Activated CD4-positive, alpha-beta T cell treated with anti-CD3 and anti-CD28 coated beads for 24 hours (primary cell): ENCODE measurements around the gene KDM4C.

ENCODE experiments used
- DNase-seq, 2 donors: peaks; one replicate each; pipeline ENCODE4 v3.0.0-alpha.2; 2020; ENCODE audit warnings: low read depth in 2 of 2

The KDM4C gene

GRCh38 chr9:6904371-6904770, 146.6 kb downstream of the KDM4C start:
- no peak for DNase-seq

- DNase-seq = no peak
Observed at GRCh38 chr9:6905850-6906375, 148.1 kb downstream of the KDM4C start.

GRCh38 chr9:6907772-6908381, 150.1 kb downstream of the KDM4C start:
- DNase-seq = no peak

- DNase-seq = no peak
Observed at GRCh38 chr9:6909181-6909580, 151.4 kb downstream of the KDM4C start.

- no peak for DNase-seq
Observed at GRCh38 chr9:6910032-6910431, 152.3 kb downstream of the KDM4C start.

- no peak for DNase-seq
Observed at GRCh38 chr9:6910497-6910896, 152.7 kb downstream of the KDM4C start.

- no peak for DNase-seq
Observed at GRCh38 chr9:6911901-6912638, 154.3 kb downstream of the KDM4C start.

GRCh38 chr9:6915635-6916034, 157.9 kb downstream of the KDM4C start:
- DNase-seq = no peak

- no peak for DNase-seq
Observed at GRCh38 chr9:6917162-6917561, 159.4 kb downstream of the KDM4C start.

GRCh38 chr9:6920041-6920440, 162.3 kb downstream of the KDM4C start:
- DNase-seq = no peak

GRCh38 chr9:6921315-6921714, 163.5 kb downstream of the KDM4C start:
- no peak for DNase-seq

- DNase-seq = no peak
Observed at GRCh38 chr9:6922124-6922676, 164.4 kb downstream of the KDM4C start.

- DNase-seq = no peak
Observed at GRCh38 chr9:6922680-6923079, 164.9 kb downstream of the KDM4C start.

- no peak for DNase-seq
Observed at GRCh38 chr9:6923086-6923485, 165.3 kb downstream of the KDM4C start.

- DNase-seq = no peak
Observed at GRCh38 chr9:6924149-6924548, 166.4 kb downstream of the KDM4C start.

GRCh38 chr9:6924988-6925563, 167.3 kb downstream of the KDM4C start:
- DNase-seq = no peak

GRCh38 chr9:6925836-6926235, 168.1 kb downstream of the KDM4C start:
- DNase-seq = no peak

- DNase-seq = no peak
Observed at GRCh38 chr9:6926436-6926835, 168.7 kb downstream of the KDM4C start.

- DNase-seq = no peak
Observed at GRCh38 chr9:6927838-6928237, 170.1 kb downstream of the KDM4C start.

GRCh38 chr9:6928863-6929262, 171.1 kb downstream of the KDM4C start:
- DNase-seq = no peak

GRCh38 chr9:6929441-6930215, 171.9 kb downstream of the KDM4C start:
- no peak for DNase-seq

- no peak for DNase-seq
Observed at GRCh38 chr9:6930827-6931226, 173.1 kb downstream of the KDM4C start.
